Sigmoid colon (tissue), 7 donors: Measurements from ENCODE around the gene CDK11A. TPM values are rescaled to one million over a fixed set of nuclear protein-coding genes. Genes with fewer than 3 reads are reported as not detected.
A peak's percentile ranks its signal among the peaks of the same experiment; 100 is the strongest.
"Not testable (repeated sequence)": the region's sequence is repeated elsewhere in the genome, so short reads cannot be mapped to it uniquely, and the experiment has no call there.

ENCODE experiments used
- DNase-seq: peaks from one replicate; pipeline ENCODE4 v3.0.0-alpha.2; 2019
- H3K27ac ChIP-seq, 4 donors: fragments of 200-600 bp; sonication (generic); one replicate each; pipeline ENCODE4 v1.5.1; 2016 to 2019; ENCODE audit warnings: mild to moderate bottlenecking in 1 of 4
- H3K27me3 ChIP-seq, 3 donors: fragments of 200-600 bp; sonication (generic); one replicate each; pipeline ENCODE4 v1.5.1; 2019; ENCODE audit warnings: mild to moderate bottlenecking in 1 of 3
- H3K36me3 ChIP-seq, 4 donors: fragments of 200-600 bp; sonication (generic); one replicate each; pipeline ENCODE4 v1.5.1; 2016 to 2019
- H3K4me1 ChIP-seq, 4 donors: fragments of 200-600 bp; sonication (generic); one replicate each; pipeline ENCODE4 v1.5.1; 2017 to 2019
- H3K4me3 ChIP-seq, 4 donors: fragments of 200-600 bp; sonication (generic); one replicate each; pipeline ENCODE4 v1.5.1; 2017 to 2019; ENCODE audit warnings: mild to moderate bottlenecking in 2 of 4, moderate library complexity in 1 of 4
- H3K9me3 ChIP-seq, 4 donors: fragments of 200-600 bp in 3 of 4; sonication (generic) in 3 of 4; one replicate each; pipeline versions ENCODE4 v1.5.1 to v1.6.1; 2013 to 2019
- EP300 ChIP-seq, 4 donors: sonication (generic); formaldehyde crosslinking; IDR thresholded peaks; one replicate each; pipeline ENCODE4 v1.6.1; 2017; ENCODE audit warnings: antibody characterized with exemption in 4 of 4
- POLR2A ChIP-seq, 2 donors: fragments of 450-650 bp; IDR thresholded peaks; one replicate each; pipeline ENCODE4 v1.6.1; 2016; ENCODE audit warnings: antibody characterized with exemption in 2 of 2, mild to moderate bottlenecking in 2 of 2, moderate library complexity in 2 of 2
- POLR2AphosphoS5 ChIP-seq, 4 donors: sonication (generic); formaldehyde crosslinking; IDR thresholded peaks; one replicate each; pipeline ENCODE4 v1.6.1; 2017; ENCODE audit warnings: antibody characterized with exemption in 4 of 4
- WGBS, 2 donors: extraction: QIAGEN DNeasy Blood & Tissue Kit; methylation state at CpG; one replicate each; pipeline ENCODE4 v1.1.7; 2013; 5-methylcytosine and 5-hydroxymethylcytosine counted together
- intact Hi-C: fragments of 100-400 bp; cut with DNase I; formaldehyde crosslinking; loops from one replicate; pipeline ENCODE4 v1.15.1; 2023
- polyA plus RNA-seq, 3 donors: library from polyadenylated mRNA; stranded (reverse); fragments of 200-250 nt; gene quantifications; one replicate each; pipeline ENCODE4 v1.2.3, GENCODE V29; 2013
- total RNA-seq, 4 donors: library from RNA; depleted of rRNA; stranded (reverse); fragments of >200 nt; gene quantifications; one replicate each; pipeline ENCODE4 v1.1.0, GENCODE V29; 2016
- TF ChIP-seq, protein P1 (sequence below), 4 experiments: fragments of 450-650 bp in 3 of 4; fragments of 200-600 bp in 1 of 4; IDR thresholded peaks; one replicate each; pipeline ENCODE4 v1.5.1; 2016 to 2019; ENCODE audit warnings: antibody characterized with exemption in 4 of 4, mild to moderate bottlenecking in 3 of 4, moderate library complexity in 2 of 4
- donor health status: healthy with polysubstance abuse.
- donor health status: Bipolar disorder and iron deficiency.
- donor health status: healthy.

Gene CDK11A
- total and polyA plus RNA-seq, 7 donors: 19.8 to 53.7 (median 33.5) TPM

DNA sequence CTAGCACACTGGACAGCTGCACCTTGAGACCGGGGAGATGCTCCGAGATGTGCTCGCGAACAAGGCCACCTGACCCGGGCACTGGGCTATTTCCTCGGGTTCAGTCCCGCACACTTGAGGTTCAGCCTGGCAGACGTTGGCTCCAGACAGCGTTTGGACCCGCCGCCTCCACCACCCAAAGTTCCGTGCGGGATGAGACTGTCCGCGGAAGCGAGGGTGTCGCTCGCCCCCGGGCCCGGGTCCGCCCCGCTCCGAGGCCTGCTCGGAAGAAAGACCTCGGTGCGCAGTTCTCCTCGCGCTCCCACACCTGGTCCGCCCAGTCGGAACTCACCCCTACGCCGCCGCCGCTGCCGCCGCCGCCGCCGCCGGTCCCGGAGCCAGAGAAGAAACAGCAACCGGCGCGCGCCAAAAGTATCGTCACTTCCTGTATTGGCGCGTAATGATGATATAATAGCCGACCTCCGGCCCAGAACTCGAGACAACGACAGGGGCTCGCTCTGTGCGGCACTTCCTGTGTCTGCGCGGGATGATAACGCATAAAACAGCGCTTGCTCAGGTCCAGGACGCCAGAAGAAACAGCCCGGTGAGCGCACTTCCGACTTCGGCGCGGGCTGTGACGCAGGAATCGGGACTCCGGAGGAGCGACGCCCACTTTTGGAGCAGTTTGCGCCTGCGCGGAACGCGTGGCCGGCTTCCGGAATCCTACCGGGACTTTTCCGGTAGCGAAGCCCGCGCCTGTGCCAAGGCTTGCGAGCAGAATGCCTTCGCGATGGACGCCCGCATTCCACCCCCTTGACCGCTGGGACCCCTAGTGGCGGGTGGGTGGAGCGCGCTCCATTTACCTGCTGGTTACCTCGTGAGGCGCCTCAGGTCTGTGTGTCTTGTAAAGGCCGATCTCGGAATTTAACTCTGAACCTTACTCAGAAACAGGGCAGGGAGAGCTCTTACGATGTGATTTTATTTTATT is 65.3 kb downstream of the CDK11A start, which contains the start of gene CDK11B:
CDK11B (minus strand) TSS at position 422 of the 967 bp plus-strand sequence. CDS start 1,519 bp downstream, outside the sequence.
- Histone ChIP-seq H3K27ac (peak within 1 kb of the TSS; percentile 87 to 97 (median 94)), H3K4me1 (peaks cover 0 to 12% (median 4%) of the 10 kb centered on the region in 4 donors), H3K36me3 (peaks cover 15 to 39% (median 25%) of the 10 kb centered on the region in 4 donors), H3K4me3 (peak within 1 kb of the TSS; percentile 56 to 80 (median 61))
- H3K9me3 ChIP-seq, H3K27me3 ChIP-seq, intact Hi-C loops: not testable (repeated sequence)
- TF ChIP-seq EP300 (IDR thresholded peaks at IDR 0.05) (peak in 2 of 4 donors; percentile 40 to 69), POLR2A (IDR thresholded peaks at IDR 0.05) (peak; percentile 36 to 37), POLR2AphosphoS5 (IDR thresholded peaks at IDR 0.05) (peak; percentile 53 to 86 (median 82))
- TF ChIP-seq, protein P1, sequence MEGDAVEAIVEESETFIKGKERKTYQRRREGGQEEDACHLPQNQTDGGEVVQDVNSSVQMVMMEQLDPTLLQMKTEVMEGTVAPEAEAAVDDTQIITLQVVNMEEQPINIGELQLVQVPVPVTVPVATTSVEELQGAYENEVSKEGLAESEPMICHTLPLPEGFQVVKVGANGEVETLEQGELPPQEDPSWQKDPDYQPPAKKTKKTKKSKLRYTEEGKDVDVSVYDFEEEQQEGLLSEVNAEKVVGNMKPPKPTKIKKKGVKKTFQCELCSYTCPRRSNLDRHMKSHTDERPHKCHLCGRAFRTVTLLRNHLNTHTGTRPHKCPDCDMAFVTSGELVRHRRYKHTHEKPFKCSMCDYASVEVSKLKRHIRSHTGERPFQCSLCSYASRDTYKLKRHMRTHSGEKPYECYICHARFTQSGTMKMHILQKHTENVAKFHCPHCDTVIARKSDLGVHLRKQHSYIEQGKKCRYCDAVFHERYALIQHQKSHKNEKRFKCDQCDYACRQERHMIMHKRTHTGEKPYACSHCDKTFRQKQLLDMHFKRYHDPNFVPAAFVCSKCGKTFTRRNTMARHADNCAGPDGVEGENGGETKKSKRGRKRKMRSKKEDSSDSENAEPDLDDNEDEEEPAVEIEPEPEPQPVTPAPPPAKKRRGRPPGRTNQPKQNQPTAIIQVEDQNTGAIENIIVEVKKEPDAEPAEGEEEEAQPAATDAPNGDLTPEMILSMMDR (IDR thresholded peaks at IDR 0.05): peak in 1 of 4 experiments; percentile 15
- WGBS, 2 donors: 0% methylated on average over 72 to 74 of the region's 96 CpGs
- DNase-seq: peak; percentile 95

Other genes starting within 250 kb of the CDK11A start
- 10 to 100 TPM in 3 of 4 donors, 1 to 10 TPM in 1; 8.6 to 14.7 (median 12.1) TPM for gene ATAD3A, start 212.2 kb downstream of the CDK11A start, total RNA-seq
- 10 to 100 TPM; 12.6 to 40.4 (median 13.6) TPM for gene ATAD3A, start 212.2 kb downstream of the CDK11A start, polyA plus RNA-seq
- 10 to 100 TPM; 15.3 to 35.2 (median 17.6) TPM for gene TMEM240, start 183.7 kb downstream of the CDK11A start, total RNA-seq
- gene TMEM240, start 183.7 kb downstream of the CDK11A start, polyA plus RNA-seq: 1 to 10 TPM in 2 of 3 donors, not detected in 1; 3.7 to 4.8 TPM
- 100 to 1,000 TPM in 3 of 4 donors, 10 to 100 TPM in 1; 98.9 to 119 (median 109) TPM for gene SSU72, start 149.5 kb downstream of the CDK11A start, total RNA-seq
- gene SSU72, start 149.5 kb downstream of the CDK11A start, polyA plus RNA-seq: 100 to 1,000 TPM; 129 to 165 (median 150) TPM
- gene FNDC10, start 124.2 kb downstream of the CDK11A start, total RNA-seq: 1 to 10 TPM in 3 of 4 donors, under 1 TPM in 1; 0.82 to 2.8 (median 1.6) TPM
- 1 to 10 TPM; 1.2 to 3.5 (median 2.8) TPM for gene FNDC10, start 124.2 kb downstream of the CDK11A start, polyA plus RNA-seq
- 10 to 100 TPM; 32.7 to 95.3 (median 53.6) TPM for gene MIB2, start 108.9 kb downstream of the CDK11A start, total RNA-seq
- 10 to 100 TPM; 24.6 to 77.6 (median 33.3) TPM for gene MIB2, start 108.9 kb downstream of the CDK11A start, polyA plus RNA-seq
- 10 to 100 TPM in 2 of 4 donors, 1 to 10 TPM in 2; 1.8 to 58.7 (median 17.2) TPM for gene MMP23B, start 92.2 kb downstream of the CDK11A start, total RNA-seq
- gene MMP23B, start 92.2 kb downstream of the CDK11A start, polyA plus RNA-seq: 1 to 10 TPM; 2.2 to 3.6 (median 2.3) TPM
- 10 to 100 TPM; 23.9 to 51.0 (median 27.8) TPM for gene CDK11B, start 65.4 kb downstream of the CDK11A start, total RNA-seq
- gene CDK11B, start 65.4 kb downstream of the CDK11A start, polyA plus RNA-seq: 10 to 100 TPM; 30.0 to 38.4 (median 37.9) TPM
- 10 to 100 TPM; 25.0 to 78.1 (median 31.6) TPM for gene SLC35E2B, start 31.6 kb downstream of the CDK11A start, total RNA-seq
- gene SLC35E2B, start 31.6 kb downstream of the CDK11A start, polyA plus RNA-seq: 10 to 100 TPM in 2 of 3 donors, 1 to 10 TPM in 1; 9.5 to 38.5 (median 12.0) TPM
- 10 to 100 TPM; 34.9 to 66.7 (median 42.4) TPM for gene NADK, start 54.1 kb upstream of the CDK11A start, total RNA-seq
- 100 to 1,000 TPM in 2 of 3 donors, 10 to 100 TPM in 1; 72.7 to 121 (median 107) TPM for gene NADK, start 54.1 kb upstream of the CDK11A start, polyA plus RNA-seq
- gene GNB1, start 166.7 kb upstream of the CDK11A start, total RNA-seq: 100 to 1,000 TPM; 119 to 157 (median 145) TPM
- 100 to 1,000 TPM; 163 to 197 (median 193) TPM for gene GNB1, start 166.7 kb upstream of the CDK11A start, polyA plus RNA-seq
- under 1 TPM in 1 of 4 donors, not detected in 3; 0.36 TPM for gene CALML6, start 190.9 kb upstream of the CDK11A start, total RNA-seq
- gene CALML6, start 190.9 kb upstream of the CDK11A start, polyA plus RNA-seq: under 1 TPM in 1 of 3 donors, not detected in 2; 0.36 TPM
- 1 to 10 TPM in 2 of 4 donors, not detected in 2; 1.1 to 3.5 TPM for gene TMEM52, start 194.9 kb upstream of the CDK11A start, total RNA-seq
- gene TMEM52, start 194.9 kb upstream of the CDK11A start, polyA plus RNA-seq: 1 to 10 TPM; 1.2 to 5.5 (median 2.1) TPM